CD14-positive monocyte (primary cell): ENCODE measurements around the gene TBC1D2. TPM values are rescaled to one million over a fixed set of nuclear protein-coding genes. Genes with fewer than 3 reads are reported as not detected.

Experiments
- DNase-seq, 3 donors: peaks; one replicate each; pipeline ENCODE4 v3.0.0-alpha.2; 2011 to 2022
- H2AFZ ChIP-seq: 2 replicates; pipeline ENCODE4 v1.6.0; 2012; ENCODE audit warnings: mild to moderate bottlenecking, low read depth, low read length, inconsistent platforms; ENCODE audit not compliant: insufficient read depth, poor library complexity, severe bottlenecking
- H3K27ac ChIP-seq, 2 donors: 1 replicate in 1 of 2; 2 replicates in 1 of 2; pipeline ENCODE4 v1.5.1; 2012 to 2013; ENCODE audit warnings: low read length in 2 of 2, control low read depth in 1 of 2, inconsistent platforms in 1 of 2, low read depth in 1 of 2, mild to moderate bottlenecking in 1 of 2
- H3K27me3 ChIP-seq, 2 donors: one replicate each; pipeline versions ENCODE4 v1.6.0 to v1.6.1; 2011 to 2013; ENCODE audit warnings: low read length in 2 of 2; ENCODE audit not compliant: control insufficient read depth in 2 of 2, insufficient read depth in 2 of 2
- H3K36me3 ChIP-seq, 2 donors: replicated peaks in 1 of 2; 1 replicate in 1 of 2; 2 replicates in 1 of 2; pipeline versions ENCODE4 v1.5.1 to v1.6.1; 2012 to 2013; ENCODE audit warnings: low read length in 2 of 2, control low read depth in 1 of 2, inconsistent platforms in 1 of 2, mild to moderate bottlenecking in 1 of 2; ENCODE audit not compliant: insufficient read depth in 2 of 2, control insufficient read depth in 1 of 2
- H3K4me1 ChIP-seq, 2 donors: 1 replicate in 1 of 2; 2 replicates in 1 of 2; pipeline versions ENCODE4 v1.5.1 to v1.6.1; 2012 to 2013; ENCODE audit warnings: low read length in 2 of 2, control low read depth in 1 of 2, inconsistent platforms in 1 of 2, mild to moderate bottlenecking in 1 of 2, moderate library complexity in 1 of 2; ENCODE audit not compliant: insufficient read depth in 2 of 2, control insufficient read depth in 1 of 2
- H3K4me2 ChIP-seq: replicated peaks from 2 replicates; pipeline ENCODE3; 2012; ENCODE audit warnings: low read length, moderate library complexity, mild to moderate bottlenecking; ENCODE audit not compliant: poor library complexity, severe bottlenecking; ENCODE audit errors: extremely low read depth
- H3K4me3 ChIP-seq, 3 experiments: fragments of 200-600 bp in 1 of 3; sonication (generic) in 1 of 3; replicated peaks in 1 of 3; 1 replicate in 2 of 3; 2 replicates in 1 of 3; pipeline ENCODE4 v1.5.1; 2011 to 2013; ENCODE audit warnings: low read length in 3 of 3, mild to moderate bottlenecking in 3 of 3, control low read depth in 2 of 3, low read depth in 2 of 3, inconsistent platforms in 1 of 3, moderate library complexity in 1 of 3
- H3K79me2 ChIP-seq: 2 replicates; pipeline ENCODE4 v1.6.0; 2012; ENCODE audit warnings: mild to moderate bottlenecking, control low read depth, inconsistent platforms, low read length, moderate library complexity; ENCODE audit not compliant: insufficient read depth
- H3K9ac ChIP-seq: 2 replicates; pipeline ENCODE4 v1.6.0; 2017; ENCODE audit warnings: low read length, mild to moderate bottlenecking; ENCODE audit not compliant: insufficient read depth, poor library complexity, severe bottlenecking
- H3K9me3 ChIP-seq, 2 donors: replicated peaks in 1 of 2; 1 replicate in 1 of 2; 2 replicates in 1 of 2; pipeline versions ENCODE4 v1.5.1 to v1.6.1; 2012 to 2013; ENCODE audit warnings: low read length in 2 of 2, control low read depth in 1 of 2; ENCODE audit not compliant: control insufficient read depth in 1 of 2, insufficient read depth in 1 of 2
- H4K20me1 ChIP-seq: 2 replicates; pipeline ENCODE4 v1.6.0; 2012; ENCODE audit warnings: mild to moderate bottlenecking, low read length, control low read depth, moderate library complexity; ENCODE audit not compliant: insufficient read depth
- H3K27ac Mint-ChIP-seq, 7 donors: one replicate each; pipeline ENCODE4 v1.8.0; 2020; ENCODE audit warnings: mild to moderate bottlenecking in 7 of 7, mixed read lengths in 7 of 7, moderate library complexity in 6 of 7, inconsistent platforms in 2 of 7
- H3K27me3 Mint-ChIP-seq, 3 donors: one replicate each; pipeline ENCODE4 v1.8.0; 2021 to 2022; ENCODE audit warnings: low read depth in 3 of 3, mild to moderate bottlenecking in 3 of 3, mixed read lengths in 3 of 3, moderate library complexity in 3 of 3, inconsistent platforms in 1 of 3
- H3K36me3 Mint-ChIP-seq, 2 donors: one replicate each; pipeline ENCODE4 v1.8.0; 2020; ENCODE audit warnings: mixed read lengths in 2 of 2, inconsistent platforms in 1 of 2, mild to moderate bottlenecking in 1 of 2
- H3K4me1 Mint-ChIP-seq: one replicate; pipeline ENCODE4 v1.8.0; 2020; ENCODE audit warnings: mild to moderate bottlenecking, mixed read lengths
- H3K4me3 Mint-ChIP-seq, 2 donors: one replicate each; pipeline ENCODE4 v1.8.0; 2020; ENCODE audit warnings: mild to moderate bottlenecking in 2 of 2, mixed read lengths in 2 of 2, moderate library complexity in 1 of 2
- H3K9me3 Mint-ChIP-seq, 7 donors: one replicate each; pipeline ENCODE4 v1.8.0; 2020 to 2022; ENCODE audit warnings: mixed read lengths in 7 of 7, mild to moderate bottlenecking in 6 of 7, moderate library complexity in 6 of 7, inconsistent platforms in 2 of 7
- WGBS: methylation state at CpG from one replicate; pipeline ENCODE4 v1.1.5; 2013; ENCODE audit warnings: missing lambda C conversion rate; ENCODE audit not compliant: insufficient coverage; 5-methylcytosine and 5-hydroxymethylcytosine counted together
- intact Hi-C, 2 donors: fragments of 100-400 bp; cut with micrococcal nuclease; formaldehyde crosslinking; loops; one replicate each; pipeline versions ENCODE4 v1.15.0 to v1.15.1; 2023
- polyA plus RNA-seq, 3 donors: library from polyadenylated mRNA; depleted of rRNA in 1 of 3; unstranded in 2 of 3; stranded (reverse) in 1 of 3; fragments of 300-500 nt in 2 of 3; fragments of >200 nt in 1 of 3; fragmentation: Illumina TruSeq in 2 of 3; gene quantifications; 1 replicate in 2 of 3; 2 replicates in 1 of 3; pipeline ENCODE4 v1.2.3, GENCODE V29; 2012 to 2021
- TF ChIP-seq, protein P1 (sequence below): fragments of 200-600 bp; IDR thresholded peaks from one replicate; pipeline ENCODE4 v1.8.0; 2022; ENCODE audit warnings: antibody characterized with exemption, mild to moderate bottlenecking

Gene TBC1D2
- polyA plus RNA-seq, 3 donors = 23.2 to 55.7 (median 34.4) TPM

- H3K27me3 ChIP-seq = no peaks in the 10 kb centered on the region
- H3K9ac ChIP-seq = peak overlapping the region; percentile 66
- intact Hi-C loops = no loop called here
- H3K4me1 ChIP-seq = peaks cover 76 to 81% of the 10 kb centered on the region in 2 donors
- no peaks in the 10 kb centered on the region for H3K9me3 ChIP-seq
- H4K20me1 ChIP-seq = peaks cover 6% of the 10 kb centered on the region
- peak overlapping the region; percentile 93 for H3K4me2 ChIP-seq
- peaks cover 93% of the 10 kb centered on the region for H3K79me2 ChIP-seq
- H3K27ac Mint-ChIP-seq = peak overlapping the region; percentile 96 to 98 (median 97)
- H3K27ac ChIP-seq = peak overlapping the region; percentile 93 to 100
- H3K9me3 Mint-ChIP-seq = no peaks in the 10 kb centered on the region
- H3K4me3 ChIP-seq = peak overlapping the region; percentile 3 to 98 (median 6)
- peak; percentile 51 to 58 (median 53) for DNase-seq
- peaks cover 17 to 51% of the 10 kb centered on the region in 2 donors for H3K36me3 ChIP-seq
- TF ChIP-seq, protein P1, sequence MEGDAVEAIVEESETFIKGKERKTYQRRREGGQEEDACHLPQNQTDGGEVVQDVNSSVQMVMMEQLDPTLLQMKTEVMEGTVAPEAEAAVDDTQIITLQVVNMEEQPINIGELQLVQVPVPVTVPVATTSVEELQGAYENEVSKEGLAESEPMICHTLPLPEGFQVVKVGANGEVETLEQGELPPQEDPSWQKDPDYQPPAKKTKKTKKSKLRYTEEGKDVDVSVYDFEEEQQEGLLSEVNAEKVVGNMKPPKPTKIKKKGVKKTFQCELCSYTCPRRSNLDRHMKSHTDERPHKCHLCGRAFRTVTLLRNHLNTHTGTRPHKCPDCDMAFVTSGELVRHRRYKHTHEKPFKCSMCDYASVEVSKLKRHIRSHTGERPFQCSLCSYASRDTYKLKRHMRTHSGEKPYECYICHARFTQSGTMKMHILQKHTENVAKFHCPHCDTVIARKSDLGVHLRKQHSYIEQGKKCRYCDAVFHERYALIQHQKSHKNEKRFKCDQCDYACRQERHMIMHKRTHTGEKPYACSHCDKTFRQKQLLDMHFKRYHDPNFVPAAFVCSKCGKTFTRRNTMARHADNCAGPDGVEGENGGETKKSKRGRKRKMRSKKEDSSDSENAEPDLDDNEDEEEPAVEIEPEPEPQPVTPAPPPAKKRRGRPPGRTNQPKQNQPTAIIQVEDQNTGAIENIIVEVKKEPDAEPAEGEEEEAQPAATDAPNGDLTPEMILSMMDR = no peak
- H2AFZ ChIP-seq = peak overlapping the region; percentile 34
- H3K4me1 Mint-ChIP-seq = peaks cover 76% of the 10 kb centered on the region
- H3K36me3 Mint-ChIP-seq = peaks cover 51 to 80% of the 10 kb centered on the region in 2 donors
- peak overlapping the region in 1 of 2 donors; percentile 84 for H3K4me3 Mint-ChIP-seq
- H3K27me3 Mint-ChIP-seq = peaks cover 0 to 4% (median 0%) of the 10 kb centered on the region in 3 donors
- 34% methylated on average over 7 of the region's 8 CpGs for WGBS
These were observed 7.4 kb downstream of the TBC1D2 start for GRCh38 chr9:98247831-98248657.

GRCh38 chr9:98242426-98242825 lies 13.0 kb downstream of the TBC1D2 start:
- intact Hi-C loops = no loop called here
- no peak overlapping the region for H3K4me3 Mint-ChIP-seq
- 100% methylated on average over 1 of the region's 3 CpGs for WGBS

More at GRCh38 chr9:98242426-98242825, 13.0 kb downstream of the TBC1D2 start:
- Histone ChIP-seq H3K36me3 (peaks cover 31 to 64% of the 10 kb centered on the region in 2 donors), H3K27me3 (no peaks in the 10 kb centered on the region), H3K9me3 (no peaks in the 10 kb centered on the region), H2AFZ (no peak overlapping the region), H3K9ac (no peak overlapping the region), H4K20me1 (peaks cover 6% of the 10 kb centered on the region), H3K4me1 (peaks cover 52 to 61% of the 10 kb centered on the region in 2 donors), H3K79me2 (peaks cover 99% of the 10 kb centered on the region), H3K4me3 (no peak overlapping the region), H3K4me2 (no peak overlapping the region), H3K27ac (peak overlapping the region; percentile 68 to 80)
- no peak for DNase-seq
- H3K36me3 Mint-ChIP-seq = peaks cover 48 to 74% of the 10 kb centered on the region in 2 donors
- H3K27ac Mint-ChIP-seq = peak overlapping the region; percentile 81 to 98 (median 90)
- peaks cover 0 to 2% (median 0%) of the 10 kb centered on the region in 3 donors for H3K27me3 Mint-ChIP-seq
- TF ChIP-seq, protein P1 = no peak
- no peaks in the 10 kb centered on the region for H3K9me3 Mint-ChIP-seq
- H3K4me1 Mint-ChIP-seq = peaks cover 56% of the 10 kb centered on the region
